SK-N-SH treated with all-trans-retinoic acid at 6 μM for 48 hours (cell line): ENCODE data around the gene ZGPAT.

Experiments used
- RARB ChIP-seq: fragments of 250-450 bp; sonication (Bioruptor Pico); IDR thresholded peaks from 2 replicates; pipeline ENCODE4 v1.8.0; 2021; ENCODE audit warnings: mild to moderate bottlenecking, moderate library complexity
- TF ChIP-seq, protein P1 (sequence below): fragments of 250-450 bp; sonication (Bioruptor Pico); IDR thresholded peaks from 2 replicates; pipeline ENCODE4 v1.8.0; 2020; ENCODE audit warnings: mild to moderate bottlenecking, moderate library complexity, borderline replicate concordance
- TF ChIP-seq, protein P2 (sequence below): fragments of 250-450 bp; sonication (Bioruptor Pico); IDR thresholded peaks from 2 replicates; pipeline ENCODE4 v1.5.1; 2021; ENCODE audit warnings: mild to moderate bottlenecking, moderate library complexity

DNA sequence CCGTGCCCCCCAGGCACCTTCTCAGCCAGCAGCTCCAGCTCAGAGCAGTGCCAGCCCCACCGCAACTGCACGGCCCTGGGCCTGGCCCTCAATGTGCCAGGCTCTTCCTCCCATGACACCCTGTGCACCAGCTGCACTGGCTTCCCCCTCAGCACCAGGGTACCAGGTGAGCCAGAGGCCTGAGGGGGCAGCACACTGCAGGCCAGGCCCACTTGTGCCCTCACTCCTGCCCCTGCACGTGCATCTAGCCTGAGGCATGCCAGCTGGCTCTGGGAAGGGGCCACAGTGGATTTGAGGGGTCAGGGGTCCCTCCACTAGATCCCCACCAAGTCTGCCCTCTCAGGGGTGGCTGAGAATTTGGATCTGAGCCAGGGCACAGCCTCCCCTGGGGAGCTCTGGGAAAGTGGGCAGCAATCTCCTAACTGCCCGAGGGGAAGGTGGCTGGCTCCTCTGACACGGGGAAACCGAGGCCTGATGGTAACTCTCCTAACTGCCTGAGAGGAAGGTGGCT lies 10.4 kb upstream of the ZGPAT start:
- TF ChIP-seq, protein P1, sequence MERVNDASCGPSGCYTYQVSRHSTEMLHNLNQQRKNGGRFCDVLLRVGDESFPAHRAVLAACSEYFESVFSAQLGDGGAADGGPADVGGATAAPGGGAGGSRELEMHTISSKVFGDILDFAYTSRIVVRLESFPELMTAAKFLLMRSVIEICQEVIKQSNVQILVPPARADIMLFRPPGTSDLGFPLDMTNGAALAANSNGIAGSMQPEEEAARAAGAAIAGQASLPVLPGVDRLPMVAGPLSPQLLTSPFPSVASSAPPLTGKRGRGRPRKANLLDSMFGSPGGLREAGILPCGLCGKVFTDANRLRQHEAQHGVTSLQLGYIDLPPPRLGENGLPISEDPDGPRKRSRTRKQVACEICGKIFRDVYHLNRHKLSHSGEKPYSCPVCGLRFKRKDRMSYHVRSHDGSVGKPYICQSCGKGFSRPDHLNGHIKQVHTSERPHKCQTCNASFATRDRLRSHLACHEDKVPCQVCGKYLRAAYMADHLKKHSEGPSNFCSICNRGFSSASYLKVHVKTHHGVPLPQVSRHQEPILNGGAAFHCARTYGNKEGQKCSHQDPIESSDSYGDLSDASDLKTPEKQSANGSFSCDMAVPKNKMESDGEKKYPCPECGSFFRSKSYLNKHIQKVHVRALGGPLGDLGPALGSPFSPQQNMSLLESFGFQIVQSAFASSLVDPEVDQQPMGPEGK: no peak
- TF ChIP-seq, protein P2, sequence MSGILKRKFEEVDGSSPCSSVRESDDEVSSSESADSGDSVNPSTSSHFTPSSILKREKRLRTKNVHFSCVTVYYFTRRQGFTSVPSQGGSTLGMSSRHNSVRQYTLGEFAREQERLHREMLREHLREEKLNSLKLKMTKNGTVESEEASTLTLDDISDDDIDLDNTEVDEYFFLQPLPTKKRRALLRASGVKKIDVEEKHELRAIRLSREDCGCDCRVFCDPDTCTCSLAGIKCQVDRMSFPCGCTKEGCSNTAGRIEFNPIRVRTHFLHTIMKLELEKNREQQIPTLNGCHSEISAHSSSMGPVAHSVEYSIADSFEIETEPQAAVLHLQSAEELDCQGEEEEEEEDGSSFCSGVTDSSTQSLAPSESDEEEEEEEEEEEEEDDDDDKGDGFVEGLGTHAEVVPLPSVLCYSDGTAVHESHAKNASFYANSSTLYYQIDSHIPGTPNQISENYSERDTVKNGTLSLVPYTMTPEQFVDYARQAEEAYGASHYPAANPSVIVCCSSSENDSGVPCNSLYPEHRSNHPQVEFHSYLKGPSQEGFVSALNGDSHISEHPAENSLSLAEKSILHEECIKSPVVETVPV (CRISPR knock-in tag): no peak
- TF ChIP-seq RARB (CRISPR knock-in tag): no peak
